Right lobe of liver (tissue), 6 donors: ENCODE measurements around the gene LY6G6C. TPM values are rescaled to one million over a fixed set of nuclear protein-coding genes. Genes with fewer than 3 reads are reported as not detected.

Experiments used
- ATAC-seq, 4 donors: fragments of 200-7000 bp; cut with Tn5 transposase; one replicate each; pipeline ENCODE4 v1.9.1; 2020; ENCODE audit warnings: mild to moderate bottlenecking in 4 of 4, moderate library complexity in 4 of 4
- DNase-seq, 3 donors: peaks; one replicate each; pipeline ENCODE4 v3.0.0-alpha.2; 2020
- H3K27ac ChIP-seq, 3 donors: fragments of 200-600 bp; one replicate each; pipeline ENCODE4 v1.8.0; 2022
- H3K27me3 ChIP-seq, 2 donors: fragments of 200-600 bp; one replicate each; pipeline ENCODE4 v1.8.0; 2022
- H3K36me3 ChIP-seq, 4 donors: fragments of 200-600 bp; sonication (generic) in 1 of 4; one replicate each; pipeline versions ENCODE4 v1.5.1 to v1.8.0; 2017 to 2022; ENCODE audit warnings: control low read depth in 1 of 4
- H3K4me1 ChIP-seq, 4 donors: fragments of 200-600 bp; sonication (generic) in 1 of 4; one replicate each; pipeline versions ENCODE4 v1.5.1 to v1.8.0; 2017 to 2022; ENCODE audit warnings: control low read depth in 1 of 4
- H3K4me3 ChIP-seq, 3 donors: fragments of 200-600 bp; one replicate each; pipeline ENCODE4 v1.8.0; 2022
- H3K9me3 ChIP-seq, 4 donors: fragments of 200-600 bp; sonication (generic) in 1 of 4; one replicate each; pipeline versions ENCODE4 v1.5.1 to v1.8.0; 2017 to 2022; ENCODE audit warnings: control low read depth in 1 of 4
- CTCF ChIP-seq, 4 donors: fragments of 200-600 bp in 3 of 4; fragments of 450-650 bp in 1 of 4; IDR thresholded peaks; one replicate each; pipeline versions ENCODE4 v1.5.1 to v1.8.0; 2016 to 2022; ENCODE audit warnings: antibody characterized with exemption in 4 of 4, mild to moderate bottlenecking in 2 of 4
- POLR2A ChIP-seq: fragments of 450-650 bp; IDR thresholded peaks from one replicate; pipeline ENCODE4 v1.6.1; 2017; ENCODE audit warnings: antibody characterized with exemption, mild to moderate bottlenecking
- WGBS: methylation state at CpG from one replicate; pipeline ENCODE4 v1.1.6; 2018; ENCODE audit warnings: low coverage, low lambda C conversion rate; ENCODE audit not compliant: insufficient coverage; ENCODE audit errors: missing lambda C conversion rate; 5-methylcytosine and 5-hydroxymethylcytosine counted together
- intact Hi-C, 2 donors: fragments of 100-400 bp; cut with DNase I; formaldehyde crosslinking; loops; one replicate each; pipeline versions ENCODE4 v1.11.2 to v1.14.1; 2022
- total RNA-seq, 6 experiments: library from RNA; depleted of rRNA in 2 of 6; stranded (reverse); fragments of >200 nt in 2 of 6; fragmentation: NEBNext Ultra II Directional in 3 of 6; extraction: Animal tissue kit (Norgen Biotek cat#: 25700) in 3 of 6; gene quantifications; one replicate each; pipeline versions ENCODE4 v1.1.0 to v1.2.4, GENCODE V29; 2016 to 2023
- donor health status: DM: no; HTN: yes; CAD: no.
- donor health status: DM: no; HTN: no; CAD: no.
- donor health status: DM: no; HTN: no; CAD: no.
- donor health status: DM: no; HTN: yes; CAD: no.
- donor health status: DM: no; HTN: yes; CAD: no.

Gene LY6G6C
- total RNA-seq, 6 experiments from 2014 or later: not detected

GRCh38 chr6:31722173-31722572 is 627 bp upstream of the LY6G6C start:
- no peak overlapping the region for H3K4me3 ChIP-seq
- TF ChIP-seq POLR2A: no peak
- no peak for TF ChIP-seq CTCF (IDR thresholded peaks at IDR 0.05)
- no peaks in the 10 kb centered on the region for H3K4me1 ChIP-seq
- DNase-seq: no peak
- intact Hi-C loops: no loop called here
- 100% methylated on average over 2 of the region's 3 CpGs for WGBS
- H3K27ac ChIP-seq: no peak overlapping the region
- no peaks in the 10 kb centered on the region for H3K27me3 ChIP-seq
- H3K9me3 ChIP-seq: no peaks in the 10 kb centered on the region
- ATAC-seq: no peak
- H3K36me3 ChIP-seq: peaks cover 0 to 5% (median 0%) of the 10 kb centered on the region in 4 donors

GRCh38 chr6:31720196-31720770 is 1.3 kb downstream of the LY6G6C start:
- WGBS: 84% methylated on average over 5 of the region's 5 CpGs
- intact Hi-C loops: no loop called here
- H3K9me3 ChIP-seq: no peaks in the 10 kb centered on the region
- TF ChIP-seq CTCF (IDR thresholded peaks at IDR 0.05): no peak
- no peak for TF ChIP-seq POLR2A
- H3K4me3 ChIP-seq: no peak overlapping the region
- H3K27ac ChIP-seq: no peak overlapping the region
- no peaks in the 10 kb centered on the region for H3K36me3 ChIP-seq
- no peaks in the 10 kb centered on the region for H3K4me1 ChIP-seq
- ATAC-seq (no peak), DNase-seq (no peak)
- no peaks in the 10 kb centered on the region for H3K27me3 ChIP-seq

- H3K27ac ChIP-seq: no peak overlapping the region
- H3K9me3 ChIP-seq: no peaks in the 10 kb centered on the region
- no peak for DNase-seq
Observed at GRCh38 chr6:31719001-31719400, 2.5 kb downstream of the LY6G6C start.

GRCh38 chr6:31718265-31718664 is 3.3 kb downstream of the LY6G6C start:
- intact Hi-C loops: loop anchor here in 1 of 2 donors (10.0 kb wide), 1 partner anchor 47 kb away; the partner anchor contains the start of gene SAPCD1
- no peaks in the 10 kb centered on the region for H3K4me1 ChIP-seq
- H3K4me3 ChIP-seq: no peak overlapping the region
- H3K27me3 ChIP-seq: no peaks in the 10 kb centered on the region
- no peak for TF ChIP-seq POLR2A
- TF ChIP-seq CTCF (IDR thresholded peaks at IDR 0.05): no peak
- no peaks in the 10 kb centered on the region for H3K9me3 ChIP-seq
- no peaks in the 10 kb centered on the region for H3K36me3 ChIP-seq
- H3K27ac ChIP-seq: no peak overlapping the region
- no peak for DNase-seq
- no peak for ATAC-seq
- WGBS: no CpG with 5 or more reads among the region's 1 CpG

More at GRCh38 chr6:31719001-31719400, 2.5 kb downstream of the LY6G6C start:
- Histone ChIP-seq H3K4me3 (no peak overlapping the region), H3K36me3 (no peaks in the 10 kb centered on the region), H3K4me1 (no peaks in the 10 kb centered on the region), H3K27me3 (no peaks in the 10 kb centered on the region)
- ATAC-seq: peak in 1 of 4 donors; percentile 12
- TF ChIP-seq POLR2A: no peak
- TF ChIP-seq CTCF (IDR thresholded peaks at IDR 0.05): no peak
- intact Hi-C loops: loop anchor here in 1 of 2 donors (10.0 kb wide), 1 partner anchor 46 kb away; the partner anchor contains the start of gene SAPCD1
- WGBS: 90% methylated on average over 1 of the region's 6 CpGs
